Neural progenitor cell (in vitro differentiated cells): ENCODE measurements around the gene PGLYRP3. TPM values are rescaled to one million over a fixed set of nuclear protein-coding genes. Genes with fewer than 3 reads are reported as not detected.
"Not testable (repeated sequence)": the region's sequence is repeated elsewhere in the genome, so short reads cannot be mapped to it uniquely, and the experiment has no call there.

Experiments
- DNase-seq: peaks from one replicate; pipeline ENCODE4 v3.0.0-alpha.2; 2016; ENCODE audit warnings: low spot score
- H2AFZ ChIP-seq: fragments of 200-600 bp; sonication (generic); replicated peaks from 2 replicates; pipeline ENCODE4 v1.6.1; 2016; ENCODE audit warnings: antibody characterized with exemption
- H3F3A ChIP-seq: fragments of 200-600 bp; sonication (generic); 2 replicates; pipeline ENCODE4 v1.6.1; 2016; ENCODE audit warnings: antibody characterized with exemption, low read depth
- H3K27ac ChIP-seq: fragments of 200-600 bp; sonication (generic); 2 replicates; pipeline ENCODE4 v1.5.1; 2016; ENCODE audit warnings: mild to moderate bottlenecking
- H3K27me3 ChIP-seq: fragments of 200-600 bp; sonication (generic); 2 replicates; pipeline ENCODE4 v1.6.1; 2016; ENCODE audit warnings: mild to moderate bottlenecking, moderate library complexity
- H3K36me3 ChIP-seq: fragments of 200-600 bp; sonication (generic); 2 replicates; pipeline ENCODE4 v1.5.1; 2016
- H3K4me1 ChIP-seq: fragments of 200-600 bp; sonication (generic); 2 replicates; pipeline ENCODE4 v1.6.1; 2016; ENCODE audit warnings: mixed run types
- H3K4me2 ChIP-seq: fragments of 200-600 bp; sonication (generic); 2 replicates; pipeline ENCODE4 v1.6.1; 2016
- H3K4me3 ChIP-seq: fragments of 200-600 bp; sonication (generic); 2 replicates; pipeline ENCODE4 v1.5.1; 2016
- H3K79me2 ChIP-seq: fragments of 200-600 bp; sonication (generic); 2 replicates; pipeline ENCODE4 v1.6.1; 2016; ENCODE audit warnings: low read depth
- H3K9ac ChIP-seq: fragments of 200-600 bp; sonication (generic); 2 replicates; pipeline ENCODE4 v1.6.1; 2016
- H3K9me3 ChIP-seq: fragments of 200-600 bp; sonication (generic); 2 replicates; pipeline ENCODE4 v1.5.1; 2016; ENCODE audit warnings: low read depth
- H4K20me1 ChIP-seq: fragments of 200-600 bp; sonication (generic); 2 replicates; pipeline ENCODE4 v1.6.1; 2016; ENCODE audit warnings: low read depth
- H3K27ac Mint-ChIP-seq: 3 replicates; pipeline ENCODE4 v1.8.0; 2021; ENCODE audit warnings: mixed read lengths
- H3K27me3 Mint-ChIP-seq: 2 replicates; pipeline ENCODE4 v1.8.0; 2022; ENCODE audit warnings: low read depth, mild to moderate bottlenecking, inconsistent platforms, moderate library complexity, mixed read lengths; ENCODE audit not compliant: insufficient read depth
- H3K36me3 Mint-ChIP-seq: 3 replicates; pipeline ENCODE4 v1.8.0; 2021; ENCODE audit warnings: mixed read lengths
- H3K4me1 Mint-ChIP-seq: 3 replicates; pipeline ENCODE4 v1.8.0; 2021; ENCODE audit warnings: mixed read lengths
- H3K4me3 Mint-ChIP-seq: 3 replicates; pipeline ENCODE4 v1.8.0; 2021; ENCODE audit warnings: mild to moderate bottlenecking, moderate library complexity, mixed read lengths
- H3K9me3 Mint-ChIP-seq: 3 replicates; pipeline ENCODE4 v1.8.0; 2020; ENCODE audit warnings: mixed read lengths
- EZH2 ChIP-seq: fragments of 200-600 bp; sonication (generic); IDR thresholded peaks from 2 replicates; pipeline ENCODE4 v1.6.1; 2017; ENCODE audit warnings: antibody characterized with exemption, mild to moderate bottlenecking, moderate library complexity
- EZH2phosphoT487 ChIP-seq: fragments of 200-600 bp; sonication (generic); IDR thresholded peaks from 2 replicates; pipeline ENCODE4 v1.6.1; 2017; ENCODE audit warnings: antibody characterized with exemption
- total RNA-seq: library from RNA; depleted of rRNA; stranded (reverse); fragments of >200 nt; gene quantifications from 2 replicates; pipeline ENCODE4 v1.2.3, GENCODE V29; 2015; ENCODE audit warnings: low replicate concordance
- TF ChIP-seq, protein P1 (sequence below): fragments of 200-600 bp; sonication (generic); IDR thresholded peaks from 2 replicates; pipeline ENCODE4 v1.5.1; 2017; ENCODE audit warnings: antibody characterized with exemption, mild to moderate bottlenecking

The PGLYRP3 gene
- total RNA-seq, 1 donor from 2014 or later = not detected

GRCh38 chr1:153324912-153325311 lies 12.2 kb upstream of the PGLYRP3 start:
- Histone ChIP-seq H3K4me1 (no peaks in the 10 kb centered on the region), H3K79me2 (no peaks in the 10 kb centered on the region), H3K36me3 (no peaks in the 10 kb centered on the region), H4K20me1 (no peaks in the 10 kb centered on the region), H3F3A (no peaks in the 10 kb centered on the region), H3K9ac (no peak overlapping the region), H2AFZ (no peak overlapping the region), H3K9me3 (peaks cover 27% of the 10 kb centered on the region), H3K4me2 (no peak overlapping the region), H3K27ac (no peak overlapping the region), H3K4me3 (no peak overlapping the region), H3K27me3 (no peaks in the 10 kb centered on the region)
- Mint-ChIP-seq H3K27me3 (peaks cover 2% of the 10 kb centered on the region), H3K27ac (no peak overlapping the region), H3K9me3 (peaks cover 4% of the 10 kb centered on the region), H3K36me3 (no peaks in the 10 kb centered on the region), H3K4me3 (no peak overlapping the region), H3K4me1 (no peaks in the 10 kb centered on the region)
- DNase-seq = no peak
- TF ChIP-seq, protein P1, sequence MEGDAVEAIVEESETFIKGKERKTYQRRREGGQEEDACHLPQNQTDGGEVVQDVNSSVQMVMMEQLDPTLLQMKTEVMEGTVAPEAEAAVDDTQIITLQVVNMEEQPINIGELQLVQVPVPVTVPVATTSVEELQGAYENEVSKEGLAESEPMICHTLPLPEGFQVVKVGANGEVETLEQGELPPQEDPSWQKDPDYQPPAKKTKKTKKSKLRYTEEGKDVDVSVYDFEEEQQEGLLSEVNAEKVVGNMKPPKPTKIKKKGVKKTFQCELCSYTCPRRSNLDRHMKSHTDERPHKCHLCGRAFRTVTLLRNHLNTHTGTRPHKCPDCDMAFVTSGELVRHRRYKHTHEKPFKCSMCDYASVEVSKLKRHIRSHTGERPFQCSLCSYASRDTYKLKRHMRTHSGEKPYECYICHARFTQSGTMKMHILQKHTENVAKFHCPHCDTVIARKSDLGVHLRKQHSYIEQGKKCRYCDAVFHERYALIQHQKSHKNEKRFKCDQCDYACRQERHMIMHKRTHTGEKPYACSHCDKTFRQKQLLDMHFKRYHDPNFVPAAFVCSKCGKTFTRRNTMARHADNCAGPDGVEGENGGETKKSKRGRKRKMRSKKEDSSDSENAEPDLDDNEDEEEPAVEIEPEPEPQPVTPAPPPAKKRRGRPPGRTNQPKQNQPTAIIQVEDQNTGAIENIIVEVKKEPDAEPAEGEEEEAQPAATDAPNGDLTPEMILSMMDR = no peak
- TF ChIP-seq EZH2phosphoT487 (no peak), EZH2 (no peak)

DNA sequence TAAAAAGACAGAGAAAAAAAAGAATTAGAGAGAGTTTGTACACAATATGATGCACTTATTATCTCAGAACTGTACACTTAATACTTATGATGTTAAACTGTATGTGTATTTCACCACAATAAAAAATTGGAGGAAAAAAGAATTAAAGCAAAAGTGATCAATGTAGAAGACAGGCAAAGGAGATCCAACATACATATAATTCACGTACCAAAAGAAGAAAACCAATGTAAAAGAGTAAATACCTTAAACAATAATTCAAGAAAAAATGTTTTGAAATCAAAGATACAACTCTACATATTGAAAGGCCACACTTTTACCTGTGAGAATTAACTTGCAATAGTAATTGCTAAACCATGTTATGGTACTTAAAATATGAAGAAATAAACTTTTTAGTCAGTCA lies 9.8 kb upstream of the PGLYRP3 start:
- H3K9me3 ChIP-seq = peaks cover 11% of the 10 kb centered on the region
- H3K27ac ChIP-seq = no peak overlapping the region
- no peak overlapping the region for H3K9ac ChIP-seq
- H3K9me3 Mint-ChIP-seq = peaks cover 4% of the 10 kb centered on the region
- H4K20me1 ChIP-seq = no peaks in the 10 kb centered on the region
- no peaks in the 10 kb centered on the region for H3K27me3 Mint-ChIP-seq
- no peaks in the 10 kb centered on the region for H3K36me3 Mint-ChIP-seq
- no peaks in the 10 kb centered on the region for H3K36me3 ChIP-seq
- no peaks in the 10 kb centered on the region for H3K27me3 ChIP-seq
- H3K4me1 Mint-ChIP-seq = no peaks in the 10 kb centered on the region
- no peak overlapping the region for H2AFZ ChIP-seq
- no peaks in the 10 kb centered on the region for H3K79me2 ChIP-seq
- DNase-seq = no peak
- no peaks in the 10 kb centered on the region for H3F3A ChIP-seq
- no peak overlapping the region for H3K4me2 ChIP-seq
- H3K4me3 ChIP-seq = no peak overlapping the region
- H3K4me3 Mint-ChIP-seq = no peak overlapping the region
- no peak overlapping the region for H3K27ac Mint-ChIP-seq
- TF ChIP-seq, protein P1 = no peak
- TF ChIP-seq EZH2phosphoT487 = no peak
- no peak for TF ChIP-seq EZH2
- H3K4me1 ChIP-seq = no peaks in the 10 kb centered on the region

GRCh38 chr1:153318145-153318544 lies 5.4 kb upstream of the PGLYRP3 start:
- not testable (repeated sequence) for H3K4me2 ChIP-seq, H3K4me3 Mint-ChIP-seq

GRCh38 chr1:153316013-153316412 lies 3.3 kb upstream of the PGLYRP3 start:
- not testable (repeated sequence) for H3K36me3 ChIP-seq, H3K4me3 Mint-ChIP-seq, H3K4me1 ChIP-seq, H3K36me3 Mint-ChIP-seq, H2AFZ ChIP-seq, H3K9ac ChIP-seq, H3K27ac ChIP-seq, H3K27me3 Mint-ChIP-seq, H3K4me3 ChIP-seq, H3K9me3 ChIP-seq, DNase-seq, H3K4me1 Mint-ChIP-seq, H3K27me3 ChIP-seq, H3K4me2 ChIP-seq, H4K20me1 ChIP-seq, H3F3A ChIP-seq, H3K9me3 Mint-ChIP-seq, H3K79me2 ChIP-seq, H3K27ac Mint-ChIP-seq

More at GRCh38 chr1:153318145-153318544, 5.4 kb upstream of the PGLYRP3 start:
- H3K4me1 ChIP-seq, DNase-seq, H3F3A ChIP-seq, H4K20me1 ChIP-seq, H3K4me1 Mint-ChIP-seq, H3K27ac Mint-ChIP-seq, H2AFZ ChIP-seq, H3K27me3 Mint-ChIP-seq, H3K9ac ChIP-seq, H3K36me3 Mint-ChIP-seq, H3K79me2 ChIP-seq, H3K9me3 Mint-ChIP-seq, H3K4me3 ChIP-seq, H3K27me3 ChIP-seq, H3K36me3 ChIP-seq, H3K27ac ChIP-seq: not testable (repeated sequence)
- peaks cover 16% of the 10 kb centered on the region for H3K9me3 ChIP-seq

DNA sequence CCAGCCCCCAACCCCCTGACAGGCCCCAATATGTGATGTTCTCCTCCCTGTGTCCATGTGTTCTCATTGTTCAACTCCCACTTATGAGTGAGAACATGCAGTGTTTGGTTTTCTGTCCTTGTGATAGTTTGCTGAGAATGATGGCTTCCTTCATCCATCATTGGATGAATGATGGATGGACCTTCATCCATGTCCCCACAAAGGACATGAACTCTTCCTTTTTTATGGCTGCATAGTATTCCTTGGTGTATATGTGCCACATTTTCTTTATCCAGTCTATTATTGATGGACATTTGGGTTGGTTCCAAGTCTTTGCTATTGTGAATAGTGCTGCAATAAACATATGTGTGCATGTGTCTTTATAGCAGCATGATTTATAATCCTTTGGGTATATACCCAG lies 1.6 kb upstream of the PGLYRP3 start:
- H3K9ac ChIP-seq, H3K4me3 Mint-ChIP-seq, H3K4me3 ChIP-seq, H3K36me3 ChIP-seq, H2AFZ ChIP-seq, H3K27me3 ChIP-seq, H3K36me3 Mint-ChIP-seq, H3K27ac Mint-ChIP-seq, H3K4me1 Mint-ChIP-seq, H3K79me2 ChIP-seq, H3K9me3 Mint-ChIP-seq, H3K4me1 ChIP-seq, DNase-seq, H4K20me1 ChIP-seq, H3F3A ChIP-seq, H3K9me3 ChIP-seq, H3K4me2 ChIP-seq, H3K27me3 Mint-ChIP-seq, H3K27ac ChIP-seq: not testable (repeated sequence)
